NOMO-1 treated with dmso at 0.1 percent for 144 hours (cell line): ENCODE measurements around the gene RNF152.
"Not testable (repeated sequence)": the region's sequence is repeated elsewhere in the genome, so short reads cannot be mapped to it uniquely, and the experiment has no call there.

ENCODE experiments used
- DNase-seq: peaks from one replicate; lab custom pipeline; 2025; ENCODE audit not compliant: unreplicated experiment; lab: John Stamatoyannopoulos, UW

RNF152 gene

DNA sequence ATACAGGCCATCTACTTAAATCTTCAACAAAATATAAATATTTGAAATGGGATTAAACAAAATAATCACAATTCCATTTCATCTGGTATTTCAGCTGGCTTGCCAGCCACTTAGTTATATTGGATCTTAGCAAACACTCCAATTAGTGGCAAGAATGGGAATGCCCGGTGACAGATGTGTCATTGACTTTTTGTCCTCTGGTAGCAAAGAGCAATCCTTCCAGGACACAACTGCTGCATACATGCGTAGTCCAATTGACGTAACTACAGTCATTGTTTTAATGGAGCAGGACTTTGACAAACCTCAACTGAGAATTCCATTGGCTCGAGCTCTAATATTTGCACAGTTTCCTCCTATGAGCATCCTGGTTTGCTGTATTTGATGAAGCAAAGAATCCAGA is 69.9 kb downstream of the RNF152 start:
- no peak for DNase-seq

DNA sequence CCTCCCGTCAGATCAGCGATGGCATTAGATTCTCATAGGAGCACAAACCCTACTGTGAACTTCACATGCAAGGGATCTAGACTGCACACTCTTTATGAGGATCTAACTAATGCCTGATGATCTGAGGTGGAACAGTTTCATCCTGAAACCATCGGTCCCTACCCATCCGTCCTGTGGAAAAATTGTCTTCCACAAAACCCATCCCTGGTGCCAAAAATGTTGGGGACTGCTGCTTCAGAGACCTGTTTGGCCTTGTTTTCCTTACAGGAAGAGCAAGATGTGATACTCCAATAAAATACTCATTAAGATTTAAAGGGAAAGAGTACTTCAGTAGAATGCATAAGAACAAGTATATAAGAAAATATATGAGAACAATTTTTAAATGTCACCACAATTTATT is 71.1 kb downstream of the RNF152 start:
- DNase-seq = no peak

DNA sequence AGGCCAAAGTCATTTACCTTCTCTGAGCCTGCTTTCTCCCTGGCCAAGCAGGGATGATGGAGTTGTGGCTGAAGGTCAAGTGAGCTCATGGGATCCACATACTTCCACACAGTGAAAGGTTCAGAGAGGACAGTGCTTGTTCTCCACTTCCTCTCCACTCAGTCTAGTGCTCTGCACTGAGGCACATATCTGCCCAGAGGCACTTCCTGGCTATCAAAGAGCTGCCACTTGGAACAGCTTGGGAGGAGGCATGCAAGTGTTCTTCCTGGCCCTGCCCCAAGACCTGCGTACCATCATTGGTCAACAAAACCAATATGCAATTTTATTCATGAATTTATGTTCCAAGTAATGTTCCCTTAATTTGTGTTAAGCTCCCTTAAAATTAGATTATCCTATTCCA is 71.9 kb downstream of the RNF152 start:
- DNase-seq = no peak

DNA sequence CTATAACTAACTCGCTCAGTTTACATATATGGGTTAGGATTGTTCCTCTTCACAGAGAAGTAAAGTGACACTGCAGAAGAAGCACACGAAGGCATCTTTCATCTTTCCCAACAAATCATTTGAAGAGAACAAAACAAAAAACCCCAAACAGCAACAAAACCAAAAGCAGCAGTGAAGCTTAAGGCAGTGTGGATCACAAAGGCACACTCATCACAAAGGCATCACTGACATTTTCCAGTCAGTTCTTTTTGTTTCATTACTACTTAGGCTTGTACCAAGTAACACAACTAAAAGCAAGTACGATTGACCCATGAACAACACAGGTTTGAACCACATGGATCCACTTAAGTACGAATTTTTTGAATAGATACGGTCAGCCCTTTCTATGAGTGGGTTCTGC is 75.7 kb downstream of the RNF152 start:
- DNase-seq = no peak

DNA sequence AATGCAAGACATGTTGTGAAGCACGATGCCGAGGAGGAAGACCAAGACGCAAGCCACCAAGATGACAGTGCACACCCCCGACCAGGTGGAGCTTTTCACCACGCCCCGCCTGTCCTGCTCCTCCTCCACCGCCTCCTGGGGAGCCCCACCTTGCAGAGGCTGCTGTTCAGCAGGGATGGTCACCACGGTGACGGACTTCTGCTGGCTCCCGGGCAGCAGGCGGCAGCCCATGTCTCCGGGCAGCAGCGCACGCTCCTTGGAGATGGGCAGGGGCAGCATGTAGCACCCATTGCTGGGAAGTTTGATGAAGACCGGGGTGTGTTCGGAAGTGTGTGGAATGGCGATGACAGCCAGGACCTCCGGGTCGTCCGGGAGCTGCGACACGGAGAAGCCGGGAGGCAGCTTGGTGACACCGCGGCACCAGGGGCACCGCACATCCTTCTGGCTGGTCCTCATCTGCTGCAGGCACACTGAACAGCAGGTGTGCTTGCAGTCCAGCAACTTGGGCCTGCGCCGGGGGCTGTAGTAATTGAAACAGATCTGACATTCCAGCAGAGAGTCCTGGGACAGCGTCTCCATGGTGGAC is 76.8 kb downstream of the RNF152 start:
- no peak for DNase-seq

DNA sequence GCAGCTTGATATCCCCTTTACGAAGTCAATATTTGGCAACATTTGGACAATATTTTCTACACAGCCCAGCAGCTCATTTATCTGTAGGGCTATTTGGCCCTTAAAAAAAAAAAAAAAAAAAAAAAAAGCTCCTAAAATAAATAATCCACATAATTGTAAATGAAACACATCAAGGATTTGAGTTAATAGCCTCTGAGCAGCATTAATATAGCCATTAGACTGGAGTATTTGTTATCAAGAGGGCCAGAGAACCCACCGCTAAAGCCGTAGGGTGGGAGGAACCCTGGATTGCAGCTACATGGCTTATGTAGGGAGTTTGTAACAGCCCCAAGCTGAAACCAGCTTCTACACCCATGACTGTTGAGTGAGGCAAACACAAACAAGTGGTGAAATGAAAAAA is 84.5 kb downstream of the RNF152 start:
- no peak for DNase-seq

DNA sequence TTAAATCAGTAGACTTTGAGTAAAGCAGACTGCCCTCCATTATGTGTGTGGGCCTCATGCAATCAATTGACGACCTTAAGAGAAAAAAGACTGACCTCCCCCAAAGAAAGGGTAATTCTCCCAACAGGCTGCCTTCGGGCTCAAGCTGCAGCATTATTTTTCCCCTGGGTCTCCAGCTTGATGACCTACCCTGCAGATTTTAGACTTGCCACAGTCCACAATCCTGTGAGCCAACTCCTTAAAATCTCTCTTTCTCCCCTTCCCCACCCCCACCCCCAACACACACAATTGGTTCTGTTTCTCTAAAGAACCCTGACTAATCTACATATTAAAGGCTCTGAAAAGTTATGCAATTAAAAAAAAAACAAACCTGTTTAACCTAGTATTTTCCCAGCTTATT is 89.4 kb downstream of the RNF152 start:
- no peak for DNase-seq

DNA sequence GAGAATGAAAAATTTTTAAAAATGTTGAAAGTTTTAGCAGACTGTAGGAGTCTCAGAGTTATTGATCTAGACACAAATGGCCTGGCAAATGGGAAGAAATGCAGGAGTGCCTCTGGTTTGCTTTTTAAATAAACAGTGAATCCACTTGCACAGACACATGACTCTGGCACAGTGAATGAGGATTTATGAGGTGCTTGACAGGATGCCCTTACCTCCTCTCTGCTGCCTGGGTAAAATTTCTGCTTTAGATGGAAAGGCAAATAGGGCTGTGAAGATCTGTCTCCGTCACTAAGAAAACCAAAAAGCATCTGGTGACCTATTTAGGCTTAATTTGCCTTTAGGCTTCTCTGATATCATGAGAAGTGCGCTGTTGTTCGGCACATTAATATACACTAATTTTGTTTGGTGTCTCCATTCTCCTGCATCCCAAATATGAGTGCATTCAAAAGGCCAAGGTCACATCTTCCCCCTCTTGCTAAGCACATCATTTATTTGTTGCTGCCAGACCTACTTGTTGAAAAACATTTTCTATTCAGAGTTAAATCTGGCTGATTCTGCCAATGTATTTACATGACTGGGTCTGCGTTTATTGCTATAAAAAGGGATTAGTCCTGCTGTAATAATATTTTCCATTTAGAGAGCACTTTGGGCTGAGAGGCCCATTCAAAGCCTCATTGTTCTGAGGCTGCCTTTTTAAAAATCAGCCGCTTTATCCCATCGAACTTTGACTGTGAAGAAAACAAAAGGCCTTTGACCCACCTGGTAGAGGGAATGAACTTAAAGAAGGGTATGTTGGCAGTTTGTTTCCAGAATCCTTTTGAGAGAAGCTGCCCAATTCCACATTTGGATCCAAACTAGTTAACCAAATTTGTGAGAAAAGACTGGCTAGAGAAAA is 94.9 kb downstream of the RNF152 start:
- no peak for DNase-seq

DNA sequence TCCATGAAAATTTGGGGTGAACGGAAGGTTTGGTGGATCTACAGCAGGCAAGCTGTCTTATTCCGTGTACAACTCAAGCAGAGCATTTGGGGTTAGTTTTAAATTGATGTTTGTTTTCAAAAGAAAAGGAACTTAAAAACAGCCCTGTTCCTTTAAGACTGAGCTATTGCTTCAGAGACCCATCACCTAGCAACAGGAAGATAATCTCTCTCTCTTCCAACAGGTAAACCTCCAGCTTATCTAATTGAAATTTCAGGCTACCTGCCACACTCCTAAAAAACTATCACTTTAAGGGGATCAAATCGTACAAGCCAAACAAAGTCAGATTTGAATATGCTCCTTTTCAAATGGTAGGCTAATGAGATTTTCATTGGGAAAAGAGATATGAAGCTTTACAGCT is 101.8 kb downstream of the RNF152 start:
- no peak for DNase-seq

DNA sequence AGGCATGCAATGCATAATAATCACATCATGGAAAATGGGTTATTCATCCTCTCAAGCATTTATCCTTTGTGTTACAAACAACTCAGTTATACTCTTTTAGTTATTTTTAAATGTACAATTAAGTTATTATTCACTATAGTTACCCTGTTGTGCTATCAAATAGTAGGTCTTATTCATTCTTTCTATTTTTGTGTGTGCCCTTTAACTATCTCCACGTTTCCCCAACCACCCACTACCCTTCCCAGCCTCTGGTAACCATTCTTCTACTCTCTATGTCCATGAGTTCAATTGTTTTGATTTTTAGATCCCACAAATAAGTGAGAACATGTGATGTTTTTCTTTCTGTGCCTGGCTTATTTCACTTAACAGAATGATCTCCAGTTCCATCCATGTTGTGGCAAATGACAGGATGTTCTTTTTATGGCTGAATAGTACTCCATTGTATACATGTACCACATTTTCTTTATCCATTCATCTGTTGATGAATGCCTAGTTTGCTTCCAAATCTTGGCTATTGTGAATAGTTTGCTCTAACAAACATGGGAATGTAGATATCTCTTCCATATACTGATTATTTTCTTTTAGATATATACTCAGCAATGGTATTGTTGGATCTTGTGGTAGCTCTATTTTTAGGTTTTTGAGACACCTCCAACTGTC is 105.7 kb downstream of the RNF152 start:
- not testable (repeated sequence) for DNase-seq

DNA sequence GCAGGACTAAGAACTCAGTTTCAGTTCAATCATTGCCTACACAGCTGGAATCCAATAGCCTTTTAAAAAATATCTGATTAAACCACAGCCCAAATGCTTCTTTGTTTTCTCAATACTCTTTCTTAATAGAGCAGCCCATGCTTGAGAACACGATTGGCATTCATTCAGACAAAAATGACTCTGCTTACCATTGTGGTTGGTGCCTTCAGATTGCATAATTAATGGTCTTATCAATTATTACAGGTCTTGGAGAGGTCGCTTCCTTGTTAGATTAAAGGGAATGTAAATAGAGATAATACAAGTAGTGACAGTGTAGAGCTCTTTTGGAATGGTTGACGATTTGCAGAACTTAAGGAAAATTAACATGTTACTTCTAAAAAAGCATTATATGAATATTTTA is 107.2 kb downstream of the RNF152 start:
- DNase-seq = no peak

DNA sequence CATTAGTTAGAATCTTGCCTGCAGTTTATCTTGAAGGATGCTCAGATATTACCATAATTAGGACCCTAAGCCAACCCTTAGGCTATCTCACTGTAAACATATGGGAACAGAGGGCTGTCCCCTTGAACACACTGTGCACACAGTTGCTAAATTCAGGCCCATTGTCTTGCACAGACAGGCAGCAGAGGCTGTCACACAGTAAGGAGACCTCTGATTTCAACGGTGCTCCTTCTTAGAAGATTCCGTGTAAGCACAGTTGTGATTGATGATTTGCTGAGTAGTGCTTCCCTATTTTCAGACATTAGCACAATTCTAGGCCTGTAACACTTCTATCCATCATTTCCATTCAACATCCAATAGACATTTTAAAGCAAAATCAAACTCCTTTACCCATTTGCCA is 108.0 kb downstream of the RNF152 start:
- DNase-seq = no peak

DNA sequence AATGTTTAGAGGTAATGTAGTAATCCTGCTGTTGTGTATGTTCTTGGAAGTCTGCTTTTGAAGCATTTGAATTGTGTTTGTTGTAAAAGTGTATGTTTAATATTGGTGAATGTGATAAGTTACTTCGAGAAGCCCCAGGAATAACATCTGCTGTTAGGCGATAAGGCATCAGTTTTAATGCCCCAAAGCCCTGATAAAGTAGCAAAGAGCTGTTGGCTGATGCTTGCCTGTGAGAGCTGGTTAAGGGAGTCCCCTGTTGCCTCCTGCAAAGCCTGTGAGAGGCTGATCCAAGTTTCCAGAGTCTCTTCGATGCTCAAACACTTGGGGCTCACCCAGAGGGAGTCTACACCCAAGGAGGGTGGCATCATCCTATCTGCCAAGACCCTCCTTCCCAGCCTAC is 110.3 kb downstream of the RNF152 start:
- no peak for DNase-seq

DNA sequence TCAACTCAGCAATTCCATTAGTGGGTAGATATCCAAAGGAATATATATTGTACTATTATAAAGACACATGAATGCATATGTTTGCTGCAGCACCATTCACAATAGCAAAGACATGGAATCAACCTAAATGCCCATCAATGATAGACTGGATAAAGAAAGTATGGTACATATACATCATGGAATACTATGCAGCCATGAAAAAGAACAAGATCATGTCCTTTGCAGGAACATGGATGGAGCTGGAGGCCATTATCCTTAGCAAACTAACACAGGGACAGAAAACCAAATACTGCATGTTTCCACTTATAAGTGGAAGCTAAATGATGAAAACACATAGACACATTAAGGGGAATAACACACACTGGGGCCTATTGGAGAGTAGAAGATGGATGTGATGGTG is 116.6 kb downstream of the RNF152 start:
- not testable (repeated sequence) for DNase-seq

DNA sequence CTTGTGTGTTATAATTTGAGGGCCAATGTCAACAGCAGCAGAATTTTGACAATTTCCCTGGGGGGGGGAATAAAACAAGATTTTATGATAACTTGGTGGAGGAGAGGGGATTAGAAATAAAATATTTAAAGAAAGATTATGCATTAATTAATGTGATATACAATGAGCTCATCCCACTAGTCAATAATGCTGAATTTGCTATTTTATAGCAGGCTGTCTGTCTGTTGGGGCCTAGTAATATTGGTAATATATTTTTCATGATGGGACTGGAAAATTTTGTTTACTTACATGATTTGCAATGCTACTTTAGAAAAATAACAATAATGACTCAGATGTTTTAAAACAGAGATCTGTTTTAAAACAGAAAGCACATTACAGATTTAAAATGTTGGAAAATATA is 118.0 kb downstream of the RNF152 start:
- no peak for DNase-seq

DNA sequence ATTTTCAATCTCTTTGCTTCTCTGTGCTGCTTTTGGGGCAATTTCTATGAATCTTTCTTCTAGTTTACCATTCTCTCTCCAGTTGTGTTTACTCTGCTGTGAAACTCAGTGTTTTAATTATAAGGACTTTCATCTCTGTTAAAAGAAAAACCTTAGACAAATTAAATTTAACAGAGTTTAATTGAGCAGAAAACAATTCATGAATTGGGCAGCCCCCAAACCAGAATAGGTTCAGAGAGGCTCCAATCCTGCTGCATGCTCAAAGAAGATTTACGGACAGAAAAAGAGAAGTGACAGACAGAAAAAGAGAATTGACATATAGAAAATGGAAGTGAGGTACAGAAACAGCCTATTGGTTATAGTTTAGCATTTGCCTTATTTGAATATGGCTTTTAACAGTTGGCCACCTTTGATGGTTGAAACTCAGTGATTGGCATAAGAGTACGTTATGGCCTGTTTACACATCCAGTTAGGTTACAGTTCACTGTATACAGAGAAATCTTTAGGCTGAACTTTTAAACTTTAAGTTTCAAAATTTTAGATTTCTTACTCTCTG is 120.4 kb downstream of the RNF152 start:
- no peak for DNase-seq

DNA sequence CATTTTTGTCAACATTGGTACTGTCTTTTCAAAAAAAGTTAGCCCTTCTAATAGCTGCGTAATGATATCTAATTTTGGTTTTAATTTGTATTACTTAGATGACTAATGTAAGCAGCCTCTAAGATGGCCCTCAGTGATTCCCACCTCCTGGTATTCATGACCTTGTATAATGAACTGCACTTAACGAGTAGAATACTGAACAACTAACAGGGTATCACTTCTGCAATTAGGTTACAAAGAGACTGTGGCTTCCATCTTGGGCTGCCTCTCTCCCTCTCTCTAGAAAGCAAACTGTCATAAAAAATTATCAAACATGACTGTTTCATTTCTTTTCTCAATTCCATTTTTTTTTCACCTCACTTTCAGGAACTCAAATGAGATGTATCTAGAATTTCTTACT is 120.9 kb downstream of the RNF152 start:
- DNase-seq = no peak

DNA sequence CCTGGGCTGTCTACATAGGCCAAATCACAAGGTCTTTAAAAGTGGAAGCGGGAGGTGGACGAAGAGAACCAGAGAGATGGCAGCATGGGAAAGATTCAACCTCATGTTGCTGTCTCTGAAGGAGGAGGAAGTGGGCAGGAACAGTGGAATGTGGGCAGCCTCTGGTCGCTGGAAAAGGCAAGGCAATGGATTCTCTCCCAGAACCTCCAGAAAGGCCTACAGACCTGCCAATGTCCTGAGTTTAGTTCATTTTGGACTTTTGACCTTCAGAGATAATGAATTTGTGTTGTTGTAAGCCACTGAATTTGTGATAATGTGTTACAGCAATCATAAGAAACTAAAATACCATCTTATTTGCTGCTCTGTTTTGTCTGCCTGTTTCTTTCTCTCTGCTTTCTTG is 122.5 kb downstream of the RNF152 start:
- DNase-seq = no peak

DNA sequence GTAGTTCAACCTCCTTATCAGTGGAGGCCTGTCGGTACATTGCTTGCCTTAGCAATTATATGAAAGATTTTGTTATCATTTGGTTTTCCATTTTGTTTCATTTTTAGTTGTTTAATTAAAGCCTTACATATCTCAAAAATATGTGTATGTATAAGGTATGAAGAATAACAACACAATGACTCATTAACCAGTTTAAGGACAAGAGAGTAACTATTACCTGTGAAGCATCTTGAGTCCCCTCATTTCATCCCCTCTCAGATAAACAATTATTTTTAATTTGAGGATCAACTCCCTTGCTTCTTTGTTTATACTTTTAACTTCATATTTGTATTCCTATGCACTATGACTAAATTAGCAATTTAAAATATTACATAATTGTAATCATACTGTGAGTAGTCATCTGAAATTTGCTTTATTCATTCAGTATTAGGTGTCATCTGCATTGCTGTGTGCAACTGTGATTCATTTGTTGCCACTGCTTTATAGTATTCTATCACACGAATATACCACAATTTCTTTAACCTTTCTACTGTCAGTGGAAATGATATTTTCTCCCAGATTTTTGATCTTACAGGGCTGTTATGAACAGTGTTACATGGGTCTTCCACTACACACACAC is 126.4 kb downstream of the RNF152 start:
- no peak for DNase-seq

DNA sequence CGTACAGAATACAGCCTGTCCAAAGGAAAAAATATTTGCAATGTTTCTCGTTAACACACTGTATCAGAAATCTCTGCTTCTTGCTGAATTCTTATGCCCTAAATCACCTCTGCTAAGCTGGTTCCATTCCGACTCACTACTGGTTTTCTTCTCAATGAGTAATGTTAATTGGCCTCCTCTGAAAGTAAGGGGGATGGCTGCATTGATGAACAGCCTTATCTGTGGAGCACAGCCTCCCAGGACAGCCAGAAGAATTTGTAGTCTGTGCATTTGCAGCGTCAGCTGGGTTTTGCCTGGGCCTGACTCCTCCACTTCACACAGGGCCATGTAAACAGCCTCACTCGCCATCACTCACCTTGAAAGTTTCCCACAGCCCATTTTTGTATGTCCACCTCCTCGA is 127.7 kb downstream of the RNF152 start:
- DNase-seq = no peak

DNA sequence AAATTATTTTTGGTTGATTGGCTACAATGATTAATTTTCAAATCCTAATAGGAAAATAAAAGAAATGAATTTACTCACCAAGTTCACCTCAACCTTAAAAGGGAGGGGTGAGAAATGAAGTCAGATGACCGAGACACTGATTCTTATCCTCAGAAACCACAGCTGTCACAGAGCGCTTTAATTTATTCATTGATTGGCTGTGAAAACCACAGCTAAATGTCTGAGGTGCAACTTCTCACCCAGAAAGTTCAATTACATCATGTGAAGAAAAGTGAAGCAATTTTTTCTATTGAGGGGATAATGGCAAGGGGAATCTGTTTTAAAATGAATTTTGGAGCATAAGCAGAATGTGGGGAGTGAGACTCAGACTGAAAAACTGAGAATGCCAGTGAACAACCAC is 128.4 kb downstream of the RNF152 start:
- DNase-seq = peak; percentile 17

DNA sequence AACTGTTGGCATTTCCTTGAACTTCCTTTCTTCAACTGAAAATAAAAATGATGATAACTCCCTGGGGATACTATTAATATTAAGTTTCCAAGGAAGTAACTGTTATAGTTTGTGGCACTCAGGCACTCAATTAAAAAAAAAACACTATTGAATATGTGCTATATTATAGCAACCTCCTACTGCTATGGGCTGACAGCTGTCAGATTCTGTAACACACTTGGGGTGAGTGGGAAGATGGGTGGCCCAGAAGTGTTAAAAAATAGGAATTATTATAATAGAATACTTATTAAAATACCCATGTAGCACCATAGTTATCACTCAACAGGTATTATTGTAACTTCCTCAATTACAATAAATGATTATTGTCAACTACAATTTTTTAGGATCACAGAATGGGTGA is 130.9 kb downstream of the RNF152 start:
- DNase-seq = no peak
